ENCODE data around the gene CR1.
A peak's percentile ranks its signal among the peaks of the same experiment; 100 is the strongest.
"Not testable (repeated sequence)": the region's sequence is repeated elsewhere in the genome, so short reads cannot be mapped to it uniquely, and the experiment has no call there.

Gene CR1

GRCh38 chr1:207633699-207634289, 137.8 kb downstream of the CR1 start:
- not testable (repeated sequence) for H3K27me3 ChIP-seq (ENCODE audit: insufficient read depth, low read length); H3K9me3 ChIP-seq (ENCODE audit: insufficient read depth, low read depth, low read length)
- H3K27ac ChIP-seq (ENCODE audit: low read length) = peak overlapping the region; percentile 98

DNA sequence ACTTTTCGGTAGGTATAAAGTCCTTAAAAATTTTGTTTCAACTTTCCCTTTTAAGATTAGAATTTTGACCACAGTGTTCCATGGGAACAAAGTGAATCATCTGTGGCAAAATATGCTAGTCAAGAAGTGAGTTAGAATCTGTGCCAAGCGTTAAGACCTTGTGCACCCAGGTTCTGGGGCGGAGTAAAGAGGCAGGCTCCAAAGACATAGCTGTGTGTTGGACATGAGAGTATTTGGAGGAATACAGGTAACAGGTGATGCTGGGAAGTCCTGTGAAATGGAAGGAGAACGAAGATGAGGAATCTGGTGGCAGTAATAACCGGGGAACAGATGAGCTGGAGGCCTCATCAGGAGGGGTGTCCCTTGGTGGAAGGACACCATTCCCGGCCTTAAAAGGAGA, 138.3 kb downstream of the CR1 start:
- H3K4me1 ChIP-seq (ENCODE audit: insufficient read depth, low read length) = peaks cover 53% of the 10 kb centered on the region
- not testable (repeated sequence) for H3K9me3 ChIP-seq (ENCODE audit: insufficient read depth, low read depth, low read length); H3K27me3 ChIP-seq (ENCODE audit: insufficient read depth, low read length); H3K4me3 ChIP-seq (ENCODE audit: low read length); H3K36me3 ChIP-seq (ENCODE audit: insufficient read depth, low read depth, low read length)
- peak overlapping the region; percentile 92 for H3K27ac ChIP-seq (ENCODE audit: low read length)
- peak overlapping the region; percentile 77; the same call in 1 of the 2 replicates for H3K9ac ChIP-seq (ENCODE audit: low read depth, low read length)

More at GRCh38 chr1:207633699-207634289, 137.8 kb downstream of the CR1 start:
- H3K4me3 ChIP-seq (ENCODE audit: low read length) = peak overlapping the region; percentile 52; the same call in 1 of the 2 replicates
- peaks cover 53% of the 10 kb centered on the region for H3K4me1 ChIP-seq (ENCODE audit: insufficient read depth, low read length)
- H3K9ac ChIP-seq (ENCODE audit: low read depth, low read length) = peak overlapping the region; percentile 93
- H3K36me3 ChIP-seq (ENCODE audit: insufficient read depth, low read depth, low read length) = not testable (repeated sequence)

- peak overlapping the region; percentile 77 for H3K9ac ChIP-seq (ENCODE audit: low read depth, low read length)
- not testable (repeated sequence) for H3K27ac ChIP-seq (ENCODE audit: low read length)
Measured at GRCh38 chr1:207635569-207636186, 139.7 kb downstream of the CR1 start.

GRCh38 chr1:207638487-207639145, 142.7 kb downstream of the CR1 start:
- H3K9ac ChIP-seq (ENCODE audit: low read depth, low read length); H3K36me3 ChIP-seq (ENCODE audit: insufficient read depth, low read depth, low read length); H3K27me3 ChIP-seq (ENCODE audit: insufficient read depth, low read length); H3K9me3 ChIP-seq (ENCODE audit: insufficient read depth, low read depth, low read length); H3K4me3 ChIP-seq (ENCODE audit: low read length); H3K27ac ChIP-seq (ENCODE audit: low read length): not testable (repeated sequence)
- peaks cover 23% of the 10 kb centered on the region; the same call in 1 of the 2 replicates for H3K4me1 ChIP-seq (ENCODE audit: insufficient read depth, low read length)

More at GRCh38 chr1:207635569-207636186, 139.7 kb downstream of the CR1 start:
- H3K27me3 ChIP-seq (ENCODE audit: insufficient read depth, low read length); H3K9me3 ChIP-seq (ENCODE audit: insufficient read depth, low read depth, low read length); H3K36me3 ChIP-seq (ENCODE audit: insufficient read depth, low read depth, low read length): not testable (repeated sequence)
- Histone ChIP-seq H3K4me1 (ENCODE audit: insufficient read depth, low read length) (peaks cover 45% of the 10 kb centered on the region), H3K4me3 (ENCODE audit: low read length) (0 out of 2 replicates have a peak overlapping the region, but pooled peaks have one; percentile 26)

GRCh38 chr1:207639362-207639761, 143.4 kb downstream of the CR1 start:
- peaks cover 19% of the 10 kb centered on the region; the same call in 1 of the 2 replicates for H3K4me1 ChIP-seq (ENCODE audit: insufficient read depth, low read length)
- H3K9ac ChIP-seq (ENCODE audit: low read depth, low read length); H3K27ac ChIP-seq (ENCODE audit: low read length); H3K9me3 ChIP-seq (ENCODE audit: insufficient read depth, low read depth, low read length); H3K36me3 ChIP-seq (ENCODE audit: insufficient read depth, low read depth, low read length); H3K27me3 ChIP-seq (ENCODE audit: insufficient read depth, low read length); H3K4me3 ChIP-seq (ENCODE audit: low read length): not testable (repeated sequence)

GRCh38 chr1:207644166-207644851, 148.4 kb downstream of the CR1 start:
- H3K36me3 ChIP-seq (ENCODE audit: insufficient read depth, low read depth, low read length) = no peaks in the 10 kb centered on the region
- peaks cover 8% of the 10 kb centered on the region; the same call in 1 of the 2 replicates for H3K4me1 ChIP-seq (ENCODE audit: insufficient read depth, low read length)
- H3K9me3 ChIP-seq (ENCODE audit: insufficient read depth, low read depth, low read length) = no peaks in the 10 kb centered on the region
- H3K27me3 ChIP-seq (ENCODE audit: insufficient read depth, low read length) = peaks cover 5% of the 10 kb centered on the region; the same call in 1 of the 2 replicates
- H3K4me3 ChIP-seq (ENCODE audit: low read length) = no peak overlapping the region; the same call in 1 of the 2 replicates
- H3K27ac ChIP-seq (ENCODE audit: low read length) = no peak overlapping the region
- no peak overlapping the region for H3K9ac ChIP-seq (ENCODE audit: low read depth, low read length)

- peaks cover 5% of the 10 kb centered on the region; the same call in 1 of the 2 replicates for H3K27me3 ChIP-seq (ENCODE audit: insufficient read depth, low read length)
- peak within 1 kb of the TSS; percentile 59; the same call in 1 of the 2 replicates for H3K4me3 ChIP-seq (ENCODE audit: low read length)
- H3K9ac ChIP-seq (ENCODE audit: low read depth, low read length) = no peak within 1 kb of the TSS
- H3K4me1 ChIP-seq (ENCODE audit: insufficient read depth, low read length) = peaks cover 13% of the 10 kb centered on the region; the same call in 1 of the 2 replicates
- no peaks in the 10 kb centered on the region for H3K36me3 ChIP-seq (ENCODE audit: insufficient read depth, low read depth, low read length)
- no peak within 1 kb of the TSS for H3K27ac ChIP-seq (ENCODE audit: low read length)
- H3K9me3 ChIP-seq (ENCODE audit: insufficient read depth, low read depth, low read length) = no peaks in the 10 kb centered on the region
Measured at GRCh38 chr1:207644852-207645634, 149.1 kb downstream of the CR1 start, which contains the start of gene CR1L. CR1L (plus strand) TSS chr1:207645133; CDS start chr1:207645234, 101 bp downstream.

DNA sequence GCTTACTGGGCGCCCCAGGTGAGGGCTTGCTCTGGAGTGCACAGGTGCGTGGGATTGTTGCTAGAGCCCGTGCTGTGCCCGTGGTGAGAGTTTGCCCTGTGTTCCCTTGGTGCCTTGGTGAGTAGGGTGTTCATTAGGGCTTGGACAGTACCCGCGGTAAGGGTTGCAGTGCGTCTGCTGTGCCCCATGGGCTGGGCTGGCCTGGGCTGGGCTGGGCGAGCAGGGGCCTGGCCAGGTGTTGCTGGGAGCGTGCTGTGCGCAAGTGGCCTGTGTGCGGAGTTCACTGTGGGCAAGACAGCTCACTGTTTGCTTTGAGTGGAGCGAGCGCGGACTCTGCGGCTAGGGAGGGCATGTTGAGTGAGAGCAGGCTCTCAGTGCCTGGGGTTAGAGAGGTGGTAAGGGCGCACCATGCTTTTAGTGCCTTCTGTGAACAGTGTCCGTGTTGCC, 149.7 kb downstream of the CR1 start:
- Histone ChIP-seq H3K27me3 (ENCODE audit: insufficient read depth, low read length) (peaks cover 5% of the 10 kb centered on the region; the same call in 1 of the 2 replicates), H3K36me3 (ENCODE audit: insufficient read depth, low read depth, low read length) (no peaks in the 10 kb centered on the region), H3K9ac (ENCODE audit: low read depth, low read length) (no peak overlapping the region), H3K27ac (ENCODE audit: low read length) (no peak overlapping the region), H3K9me3 (ENCODE audit: insufficient read depth, low read depth, low read length) (no peaks in the 10 kb centered on the region), H3K4me3 (ENCODE audit: low read length) (peak overlapping the region; percentile 59; the same call in 1 of the 2 replicates), H3K4me1 (ENCODE audit: insufficient read depth, low read length) (peaks cover 13% of the 10 kb centered on the region; the same call in 1 of the 2 replicates)

- Histone ChIP-seq H3K9ac (ENCODE audit: low read depth, low read length) (no peak overlapping the region), H3K4me1 (ENCODE audit: insufficient read depth, low read length) (peaks cover 13% of the 10 kb centered on the region; the same call in 1 of the 2 replicates), H3K4me3 (ENCODE audit: low read length) (no peak overlapping the region), H3K27me3 (ENCODE audit: insufficient read depth, low read length) (peaks cover 5% of the 10 kb centered on the region; the same call in 1 of the 2 replicates), H3K36me3 (ENCODE audit: insufficient read depth, low read depth, low read length) (no peaks in the 10 kb centered on the region), H3K27ac (ENCODE audit: low read length) (no peak overlapping the region), H3K9me3 (ENCODE audit: insufficient read depth, low read depth, low read length) (no peaks in the 10 kb centered on the region)
Measured at GRCh38 chr1:207646171-207646570, 150.2 kb downstream of the CR1 start.

- Histone ChIP-seq H3K27ac (ENCODE audit: low read length) (no peak overlapping the region), H3K27me3 (ENCODE audit: insufficient read depth, low read length) (peaks cover 5% of the 10 kb centered on the region; the same call in 1 of the 2 replicates), H3K9me3 (ENCODE audit: insufficient read depth, low read depth, low read length) (no peaks in the 10 kb centered on the region), H3K9ac (ENCODE audit: low read depth, low read length) (no peak overlapping the region), H3K4me3 (ENCODE audit: low read length) (no peak overlapping the region), H3K4me1 (ENCODE audit: insufficient read depth, low read length) (peaks cover 9% of the 10 kb centered on the region; the same call in 1 of the 2 replicates), H3K36me3 (ENCODE audit: insufficient read depth, low read depth, low read length) (no peaks in the 10 kb centered on the region)
Measured at GRCh38 chr1:207646944-207647579, 151.1 kb downstream of the CR1 start.

Measured in iPS-20b (cell line).